HEK293T (cell line): ENCODE measurements around the gene PAM.

Source experiments
- BHLHE40 ChIP-seq: fragments of 450-650 bp; IDR thresholded peaks from 2 replicates; pipeline ENCODE4 v1.6.1; 2016; ENCODE audit warnings: mild to moderate bottlenecking, moderate library complexity, borderline replicate concordance
- FOXK2 ChIP-seq: fragments of 450-650 bp; IDR thresholded peaks from 2 replicates; pipeline ENCODE4 v1.6.1; 2016; ENCODE audit warnings: mild to moderate bottlenecking
- NFRKB ChIP-seq: fragments of 450-650 bp; IDR thresholded peaks from 2 replicates; pipeline ENCODE4 v1.6.1; 2016; ENCODE audit warnings: mild to moderate bottlenecking, moderate library complexity
- SUZ12 ChIP-seq: fragments of 450-650 bp; IDR thresholded peaks from 2 replicates; pipeline ENCODE4 v1.6.1; 2016; ENCODE audit warnings: mild to moderate bottlenecking

GRCh38 chr5:102890133-102890532, 135.0 kb downstream of the PAM start:
- TF ChIP-seq NFRKB (no peak), SUZ12 (no peak), FOXK2 (no peak), BHLHE40 (no peak)
